BE2C (cell line): ENCODE results near the gene ERGIC1.

ENCODE experiments used
- DNase-seq: peaks from one replicate; pipeline ENCODE4 v3.0.0-alpha.2; 2020
- H3K27me3 ChIP-seq: fragments of 250-450 bp; sonication (Bioruptor Pico); 2 replicates; pipeline ENCODE4 v1.5.1; 2020; ENCODE audit warnings: mild to moderate bottlenecking
- H3K36me3 ChIP-seq: fragments of 250-450 bp; sonication (Bioruptor Pico); 2 replicates; pipeline ENCODE4 v1.5.1; 2020; ENCODE audit warnings: mild to moderate bottlenecking
- H3K4me1 ChIP-seq: fragments of 250-450 bp; sonication (Bioruptor Pico); 2 replicates; pipeline ENCODE4 v1.5.1; 2020
- H3K4me3 ChIP-seq: 2 replicates; pipeline ENCODE4 v1.5.1; 2011; ENCODE audit warnings: low read depth, low read length
- H3K9me3 ChIP-seq: fragments of 250-450 bp; sonication (Bioruptor Pico); 2 replicates; pipeline ENCODE4 v1.5.1; 2020
- CTCF ChIP-seq: IDR thresholded peaks from 2 replicates; pipeline ENCODE4 v1.5.1; 2012; ENCODE audit warnings: mild to moderate bottlenecking, low read depth, low read length

The ERGIC1 gene

GRCh38 chr5:172823840-172824362, 10.2 kb upstream of the ERGIC1 start:
- no peaks in the 10 kb centered on the region for H3K4me1 ChIP-seq
- no peak overlapping the region for H3K4me3 ChIP-seq
- no peak for DNase-seq
- no peak for TF ChIP-seq CTCF
- H3K9me3 ChIP-seq, result peaks cover 3% of the 10 kb centered on the region; the same call in 1 of the 2 replicates
- no peaks in the 10 kb centered on the region for H3K27me3 ChIP-seq
- no peaks in the 10 kb centered on the region for H3K36me3 ChIP-seq

- Histone ChIP-seq H3K36me3 (no peaks in the 10 kb centered on the region), H3K4me1 (no peaks in the 10 kb centered on the region), H3K4me3 (no peak overlapping the region), H3K9me3 (peaks cover 3% of the 10 kb centered on the region; the same call in 1 of the 2 replicates), H3K27me3 (no peaks in the 10 kb centered on the region)
- no peak for TF ChIP-seq CTCF
- no peak for DNase-seq
Measured at GRCh38 chr5:172825610-172826204, 8.3 kb upstream of the ERGIC1 start.

GRCh38 chr5:172827841-172828240, 6.2 kb upstream of the ERGIC1 start:
- H3K9me3 ChIP-seq, result peaks cover 3% of the 10 kb centered on the region; the same call in 1 of the 2 replicates
- DNase-seq, result no peak
- no peaks in the 10 kb centered on the region for H3K4me1 ChIP-seq
- H3K4me3 ChIP-seq, result no peak overlapping the region
- no peak for TF ChIP-seq CTCF
- no peaks in the 10 kb centered on the region for H3K36me3 ChIP-seq
- no peaks in the 10 kb centered on the region for H3K27me3 ChIP-seq

GRCh38 chr5:172828911-172829431, 5.1 kb upstream of the ERGIC1 start:
- peaks cover 3% of the 10 kb centered on the region; the same call in 1 of the 2 replicates for H3K9me3 ChIP-seq
- DNase-seq, result no peak
- no peaks in the 10 kb centered on the region for H3K36me3 ChIP-seq
- H3K4me1 ChIP-seq, result no peaks in the 10 kb centered on the region
- no peak for TF ChIP-seq CTCF
- no peaks in the 10 kb centered on the region for H3K27me3 ChIP-seq
- no peak overlapping the region for H3K4me3 ChIP-seq

GRCh38 chr5:172830275-172830799, 3.7 kb upstream of the ERGIC1 start:
- Histone ChIP-seq H3K9me3 (peaks cover 3% of the 10 kb centered on the region; the same call in 1 of the 2 replicates), H3K4me1 (no peaks in the 10 kb centered on the region), H3K27me3 (no peaks in the 10 kb centered on the region), H3K4me3 (no peak overlapping the region), H3K36me3 (no peaks in the 10 kb centered on the region)
- no peak for TF ChIP-seq CTCF
- DNase-seq, result no peak

- DNase-seq, result no peak
- no peak for TF ChIP-seq CTCF
- no peaks in the 10 kb centered on the region for H3K4me1 ChIP-seq
Measured at GRCh38 chr5:172830876-172831662, 3.0 kb upstream of the ERGIC1 start.

More at GRCh38 chr5:172830876-172831662, 3.0 kb upstream of the ERGIC1 start:
- peaks cover 2% of the 10 kb centered on the region; the same call in 1 of the 2 replicates for H3K9me3 ChIP-seq
- H3K27me3 ChIP-seq, result no peaks in the 10 kb centered on the region
- H3K36me3 ChIP-seq, result no peaks in the 10 kb centered on the region
- no peak overlapping the region for H3K4me3 ChIP-seq
